HPDE6-E6E7 (cell line): ENCODE results near the gene MIGA2.

Experiments
- DNase-seq: peaks from one replicate; pipeline ENCODE4 v3.0.0; 2011; ENCODE audit warnings: missing footprints; ENCODE audit errors: extremely low spot score

The MIGA2 gene

DNA sequence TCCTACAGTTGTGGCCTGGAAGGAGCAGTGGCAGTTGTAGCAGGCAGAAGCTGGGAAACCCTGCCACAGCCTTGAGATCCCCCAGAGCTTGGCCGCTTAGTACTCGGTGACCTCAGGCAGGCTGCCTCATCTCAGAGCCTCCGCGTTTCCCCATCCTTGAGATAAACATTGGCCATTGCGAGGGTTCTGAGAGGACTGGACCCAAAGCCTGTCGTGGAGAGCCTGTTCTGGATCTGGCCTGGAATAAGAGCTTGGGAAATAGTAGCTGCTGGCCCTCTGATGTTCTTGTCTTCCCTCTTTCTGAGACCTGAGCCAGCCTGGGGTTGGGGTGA lies 1.3 kb downstream of the MIGA2 start:
- no peak for DNase-seq

DNA sequence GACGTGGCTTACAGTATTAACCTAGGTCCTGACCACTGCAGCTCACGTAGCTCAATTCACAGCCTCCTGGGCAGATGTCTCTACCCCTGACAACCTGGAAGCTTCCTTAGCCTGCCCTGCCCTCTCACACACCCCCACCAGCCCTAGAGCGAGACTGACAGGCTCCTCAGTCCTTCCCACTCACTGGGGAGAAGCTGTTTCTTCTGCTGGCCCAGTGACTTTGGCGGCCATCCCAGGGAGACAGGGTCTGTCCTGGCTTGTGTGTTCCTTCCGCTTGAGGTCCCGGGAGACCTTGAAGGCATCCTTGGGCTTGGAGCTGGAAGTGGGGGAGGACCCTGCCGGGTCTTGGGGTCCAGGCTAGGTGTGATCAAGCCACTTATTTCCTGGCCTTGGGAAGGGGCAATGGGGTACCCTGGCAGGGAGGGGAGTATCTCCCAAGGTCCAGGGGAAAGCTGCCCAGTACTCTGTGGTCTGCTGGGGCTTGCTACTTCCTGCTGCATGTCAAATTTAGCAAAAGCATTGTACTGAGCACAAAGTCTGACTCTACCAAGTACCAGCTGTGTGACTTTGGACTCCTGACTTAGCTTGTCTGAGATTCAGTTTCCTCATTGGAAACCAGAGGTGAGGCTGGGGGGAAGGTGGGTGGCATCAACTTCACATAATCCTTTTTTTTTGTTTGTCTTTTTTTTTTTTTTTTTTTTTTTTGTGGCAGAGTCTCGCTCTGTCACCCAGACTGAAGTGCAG lies 1.9 kb downstream of the MIGA2 start:
- DNase-seq = no peak

DNA sequence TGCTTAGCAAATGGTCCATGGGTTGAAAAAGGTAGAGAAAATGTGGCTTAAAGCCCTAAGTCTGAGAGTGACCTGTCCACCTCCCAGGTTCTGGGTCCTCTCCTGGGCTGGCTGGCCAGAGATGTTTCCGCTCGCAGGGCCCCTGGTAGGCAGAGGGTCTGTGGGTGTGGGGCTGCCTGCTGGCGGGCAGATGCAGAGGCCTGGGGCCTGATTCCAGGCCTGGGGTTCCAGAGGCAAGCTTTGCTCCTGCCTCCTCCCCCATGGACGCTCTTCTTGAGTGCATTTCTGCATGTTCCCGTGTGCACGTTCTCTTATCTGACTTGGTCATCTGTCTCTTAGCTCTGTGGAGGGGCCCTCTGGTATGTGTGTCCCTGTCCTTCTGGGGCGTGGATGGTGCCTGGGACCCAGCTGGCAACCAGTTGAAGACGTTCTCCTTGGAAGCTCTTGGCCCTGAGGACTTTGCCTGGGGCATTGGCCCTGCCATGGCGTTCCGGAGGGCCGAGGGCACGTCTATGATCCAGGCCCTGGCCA lies 3.8 kb downstream of the MIGA2 start:
- DNase-seq = no peak

DNA sequence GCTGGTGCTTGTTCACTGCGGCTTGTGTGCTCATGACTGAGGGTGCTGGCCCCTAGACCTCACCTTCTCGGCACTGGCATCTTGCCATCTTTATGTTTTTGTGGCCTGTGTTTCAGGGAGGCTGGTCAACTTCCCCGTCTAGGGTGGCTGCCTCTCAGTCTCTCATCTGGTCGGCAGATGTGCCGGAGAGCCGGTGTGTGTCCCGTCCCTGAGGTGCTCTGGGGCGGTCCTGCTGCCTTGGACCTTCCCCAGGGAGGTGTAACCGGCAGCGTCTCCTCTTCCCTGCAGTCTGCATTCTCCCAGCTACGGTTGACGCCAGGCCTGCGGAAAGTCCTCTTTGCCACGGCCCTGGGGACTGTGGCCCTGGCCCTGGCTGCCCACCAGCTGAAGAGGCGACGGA lies 5.6 kb downstream of the MIGA2 start:
- DNase-seq = no peak

DNA sequence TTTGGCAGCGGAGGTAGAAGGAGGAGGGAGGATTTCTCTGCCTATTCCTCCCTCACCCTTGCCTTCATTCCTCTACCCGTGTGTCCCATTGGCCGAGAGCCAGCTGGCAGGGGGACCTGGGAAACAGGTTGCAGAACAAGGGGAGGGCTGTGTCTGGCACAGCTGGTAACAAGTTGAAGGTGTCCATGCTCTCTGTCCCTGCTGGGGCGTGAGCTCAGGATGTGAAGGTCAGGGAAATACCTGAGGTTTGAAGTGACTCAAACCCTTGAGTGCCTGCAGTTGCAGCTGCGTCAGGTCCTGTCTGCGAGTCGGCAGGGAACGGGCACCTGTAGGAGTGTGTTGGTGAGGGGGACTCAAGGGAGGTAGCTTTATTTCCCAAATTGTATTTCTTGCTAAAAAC lies 16.2 kb downstream of the MIGA2 start:
- DNase-seq = peak; percentile 72

DNA sequence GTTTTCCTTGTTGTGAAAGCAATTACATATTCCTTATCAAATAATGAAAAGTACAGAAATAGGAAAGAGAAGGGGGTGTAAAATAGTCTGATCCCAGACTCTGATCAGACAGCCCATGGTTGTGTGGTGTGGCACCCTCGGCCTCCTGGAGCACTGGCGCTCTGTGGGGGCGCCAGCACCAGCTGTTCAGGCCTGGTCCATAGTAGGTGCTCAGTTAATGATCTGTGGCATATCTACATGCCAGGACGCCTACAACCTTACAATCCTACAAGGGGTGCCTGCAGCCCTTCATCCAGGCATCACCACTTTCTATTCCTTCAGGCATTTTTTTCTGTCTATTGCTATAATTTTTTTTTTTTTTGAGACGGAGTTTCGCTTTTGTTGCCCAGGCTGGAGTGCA lies 16.6 kb downstream of the MIGA2 start:
- DNase-seq = no peak

DNA sequence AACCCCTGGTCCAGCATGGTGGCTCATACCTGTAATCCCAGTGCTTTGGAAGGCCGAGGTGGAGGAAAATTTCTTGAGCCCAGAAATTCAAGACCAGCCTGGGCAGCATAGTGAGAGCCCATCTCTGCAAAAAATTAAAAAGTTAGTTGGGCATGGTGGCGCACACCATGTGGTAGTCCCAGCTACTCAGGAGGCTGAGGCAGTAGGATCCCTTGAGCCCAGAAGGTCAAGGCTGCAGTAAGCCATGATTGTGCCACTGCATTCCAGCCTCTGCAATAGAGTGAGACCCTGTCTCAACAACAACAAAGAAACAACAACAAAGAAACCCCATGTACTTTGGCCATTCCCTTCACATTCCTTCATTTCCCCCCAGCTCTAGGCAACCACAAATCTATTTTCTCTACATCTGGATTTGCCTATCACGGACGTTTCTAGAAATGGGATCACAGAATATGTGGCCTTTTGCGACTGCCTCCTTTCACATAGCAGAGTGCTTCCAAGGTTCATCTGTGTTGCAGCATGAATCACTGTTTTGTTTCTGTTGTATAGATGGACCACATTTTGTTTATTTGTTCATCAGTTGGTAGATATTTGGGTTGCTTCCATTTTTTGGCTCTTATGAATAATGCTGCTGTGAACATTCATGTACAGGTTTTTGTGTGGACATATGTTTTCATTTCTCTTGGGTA lies 17.9 kb downstream of the MIGA2 start:
- DNase-seq = no peak

DNA sequence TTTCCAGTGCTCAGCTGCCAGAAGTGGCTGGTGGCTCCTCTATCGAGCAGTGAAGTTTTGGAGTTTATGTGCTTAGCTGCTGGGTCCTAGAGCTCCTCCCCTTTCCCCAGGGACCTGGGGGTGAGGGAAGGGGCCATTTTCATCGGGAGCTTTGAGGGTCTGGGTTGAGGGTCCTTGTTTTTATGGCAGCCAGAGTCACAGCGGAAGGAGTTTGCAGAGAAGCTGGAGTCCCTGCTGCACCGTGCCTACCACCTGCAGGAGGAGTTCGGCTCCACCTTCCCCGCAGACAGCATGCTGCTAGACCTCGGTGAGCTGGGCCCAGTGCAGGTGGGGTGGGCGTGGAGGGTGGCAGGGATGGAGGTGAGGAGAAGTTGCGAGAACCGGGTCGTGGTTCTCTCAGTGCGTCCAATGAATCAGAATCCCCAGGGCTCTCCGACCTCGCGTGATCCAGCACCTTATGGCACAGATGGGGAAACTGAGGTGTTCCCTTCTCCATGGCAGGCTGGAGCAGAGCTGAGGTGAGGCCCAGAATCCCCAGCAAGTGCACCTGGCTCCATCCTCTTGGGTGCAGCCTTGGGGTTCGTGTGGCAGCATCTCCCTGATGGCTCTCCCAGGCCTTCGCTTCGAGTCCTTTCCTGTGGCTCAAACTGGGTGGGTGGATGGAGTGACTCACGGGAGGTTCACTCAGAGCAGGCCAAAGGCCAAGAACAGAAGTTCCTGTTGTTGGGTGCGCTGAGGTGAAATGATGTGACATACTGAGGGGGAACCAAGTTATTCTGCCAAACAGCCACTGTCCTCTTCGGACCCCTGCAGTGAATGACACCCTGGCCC lies 22.8 kb downstream of the MIGA2 start:
- DNase-seq = peak; percentile 33

DNA sequence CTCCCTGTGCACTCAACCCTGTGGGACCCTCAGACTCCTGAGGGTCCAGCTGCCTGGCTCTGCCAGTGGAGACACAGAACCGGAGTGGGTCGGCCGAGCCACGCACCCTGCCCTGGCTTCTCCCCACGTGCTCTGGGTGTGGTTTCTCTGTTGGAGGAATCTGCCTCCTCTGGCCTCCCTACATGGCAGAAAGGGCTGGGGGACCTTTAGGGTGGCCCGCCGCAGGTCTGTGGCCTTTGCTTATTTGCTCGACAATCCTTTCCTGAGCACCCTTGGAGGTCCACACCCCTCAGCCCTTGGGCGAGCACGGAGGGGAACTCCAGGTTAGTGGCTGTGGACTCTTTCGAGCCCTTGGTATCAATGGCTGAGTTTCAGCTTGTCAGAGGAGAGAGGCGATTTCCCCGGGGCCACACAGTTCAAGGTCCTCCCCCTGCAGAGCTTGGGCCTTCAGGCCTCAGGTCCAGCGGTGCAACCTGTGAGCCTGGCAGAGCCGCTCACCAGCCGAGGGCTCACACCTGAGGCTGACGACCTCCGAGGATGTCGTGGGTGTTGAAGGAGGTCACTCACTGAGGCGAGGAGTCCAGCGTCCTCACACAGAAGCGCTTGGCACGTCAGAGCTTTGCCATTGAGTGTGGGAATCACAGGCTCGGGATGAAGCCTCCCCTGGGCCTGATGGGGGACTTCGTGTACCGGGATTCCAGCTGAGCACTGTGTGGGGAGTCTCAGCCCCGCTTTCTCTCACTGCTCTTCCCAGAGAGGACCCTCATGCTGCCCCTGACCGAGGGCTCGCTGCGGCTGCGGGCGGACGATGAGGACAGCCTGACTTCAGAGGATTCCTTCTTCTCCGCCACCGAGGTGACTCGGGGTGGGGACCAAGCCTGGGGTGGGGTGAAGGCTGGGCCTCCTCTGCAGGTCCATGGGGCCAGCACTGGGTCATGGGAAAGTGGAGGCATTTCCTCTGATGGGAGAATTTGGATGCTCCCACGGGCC lies 23.7 kb downstream of the MIGA2 start:
- no peak for DNase-seq

DNA sequence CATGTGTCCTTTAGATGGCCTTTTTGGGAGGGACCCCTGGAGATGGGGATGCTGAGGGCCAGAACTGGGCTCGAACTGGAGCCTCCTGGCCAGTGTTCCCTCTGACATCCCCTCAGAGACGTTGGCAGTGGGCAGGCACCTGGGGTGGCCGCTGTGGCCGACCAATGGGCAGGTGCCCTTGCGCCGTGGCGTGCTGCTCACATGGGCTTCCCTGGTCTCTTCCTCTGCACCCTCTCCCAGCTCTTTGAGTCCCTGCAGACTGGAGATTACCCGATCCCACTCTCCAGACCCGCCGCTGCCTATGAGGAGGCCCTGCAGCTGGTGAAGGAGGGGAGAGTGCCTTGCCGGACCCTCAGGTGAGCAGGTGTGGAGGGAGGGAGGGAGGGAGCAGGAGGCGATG lies 24.6 kb downstream of the MIGA2 start:
- no peak for DNase-seq

DNA sequence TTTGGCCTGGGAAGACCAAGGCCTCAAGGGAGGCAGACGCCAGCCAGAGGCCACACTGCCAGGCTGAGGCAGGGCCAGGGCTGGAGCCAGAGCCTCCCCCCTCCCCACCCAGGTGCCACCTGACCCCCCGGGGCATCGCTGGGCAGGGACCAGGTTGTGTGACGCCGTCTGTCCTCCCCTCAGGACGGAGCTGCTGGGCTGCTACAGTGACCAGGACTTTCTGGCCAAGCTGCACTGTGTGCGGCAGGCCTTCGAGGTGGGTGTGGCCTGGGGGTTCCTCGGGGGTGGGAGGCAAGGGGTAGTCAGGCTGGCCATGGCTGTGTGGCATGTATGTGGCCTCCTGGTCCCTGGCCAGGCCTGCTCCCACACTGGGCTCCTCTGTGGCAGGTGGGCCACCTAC lies 26.6 kb downstream of the MIGA2 start:
- DNase-seq = no peak

DNA sequence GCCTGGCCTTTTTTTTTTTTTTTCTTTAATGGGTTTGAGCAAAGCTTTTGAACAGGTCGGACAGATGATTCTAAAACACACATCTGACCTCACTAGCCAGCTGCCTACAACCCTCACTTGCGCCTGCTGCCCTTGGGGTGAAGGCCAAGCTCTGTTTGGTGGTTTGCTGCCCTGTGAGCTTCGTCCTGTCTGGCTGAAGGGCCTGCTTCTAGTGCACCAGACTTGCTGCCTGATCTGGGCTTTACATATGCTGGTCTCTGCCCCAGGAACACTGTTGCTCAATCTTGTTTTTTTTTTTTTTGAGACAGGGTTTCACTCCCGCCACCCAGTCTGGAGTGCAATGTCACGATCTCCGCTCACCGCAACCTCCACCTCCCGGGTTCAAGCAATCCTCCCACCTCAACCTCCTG lies 28.1 kb downstream of the MIGA2 start:
- no peak for DNase-seq

DNA sequence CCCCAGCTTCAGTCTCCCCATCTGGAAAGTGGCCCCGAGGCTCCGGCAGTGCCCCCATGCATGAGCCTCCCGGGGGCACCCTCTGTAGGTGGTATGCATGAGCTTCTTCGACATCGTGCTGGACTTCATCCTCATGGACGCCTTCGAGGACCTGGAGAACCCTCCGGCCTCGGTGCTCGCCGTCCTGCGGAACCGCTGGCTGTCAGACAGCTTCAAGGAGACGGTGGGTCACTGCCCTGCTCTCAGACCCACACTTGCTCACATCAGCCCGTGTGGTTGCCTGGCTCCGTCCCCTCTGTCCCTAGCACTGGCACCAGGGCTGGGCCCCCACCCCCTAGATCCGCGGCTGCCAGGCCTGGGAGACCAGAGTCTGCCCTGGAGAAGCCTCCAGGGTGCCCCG lies 31.7 kb downstream of the MIGA2 start:
- DNase-seq = no peak

DNA sequence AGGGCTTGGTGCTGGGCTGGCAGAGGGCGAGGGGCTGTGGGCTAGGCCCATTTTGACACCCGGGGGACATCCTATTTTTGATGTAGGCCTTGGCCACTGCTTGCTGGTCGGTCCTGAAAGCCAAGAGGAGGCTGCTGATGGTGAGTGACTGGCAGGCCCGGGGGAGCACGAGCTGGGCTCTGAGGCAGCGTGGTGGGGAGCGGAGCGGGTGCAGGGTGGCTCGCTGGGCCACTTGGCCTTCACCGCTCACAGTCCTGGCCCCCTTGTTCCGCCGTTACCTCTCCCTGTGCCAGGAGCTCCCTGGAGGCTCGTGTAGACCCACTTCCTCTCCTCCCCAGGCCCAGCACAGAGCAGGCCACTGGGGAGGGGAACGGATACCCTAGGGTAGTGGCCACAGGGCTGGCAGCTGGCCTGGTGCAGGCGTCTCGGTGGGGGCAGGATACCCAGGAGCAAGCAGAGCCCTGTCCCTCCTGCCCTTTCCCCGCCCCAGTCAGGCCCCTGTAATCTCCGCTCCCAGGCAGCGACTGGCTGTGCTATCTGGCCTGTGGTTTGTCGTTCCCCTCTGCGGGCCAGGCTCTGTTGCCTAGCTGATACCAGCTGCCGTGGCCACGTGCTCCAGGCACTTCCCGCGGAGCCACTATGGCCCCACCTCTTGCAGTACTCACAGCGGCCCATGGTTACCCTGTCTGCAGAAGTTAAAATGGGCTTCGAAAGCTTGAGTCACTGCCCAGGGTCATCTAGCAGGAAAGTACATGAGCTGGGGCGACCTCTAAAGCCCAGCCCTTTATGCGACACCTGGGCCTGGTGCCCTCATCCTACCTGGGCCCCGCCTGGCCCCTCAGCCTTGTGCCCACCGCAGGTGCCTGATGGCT lies 32.8 kb downstream of the MIGA2 start:
- DNase-seq = no peak

DNA sequence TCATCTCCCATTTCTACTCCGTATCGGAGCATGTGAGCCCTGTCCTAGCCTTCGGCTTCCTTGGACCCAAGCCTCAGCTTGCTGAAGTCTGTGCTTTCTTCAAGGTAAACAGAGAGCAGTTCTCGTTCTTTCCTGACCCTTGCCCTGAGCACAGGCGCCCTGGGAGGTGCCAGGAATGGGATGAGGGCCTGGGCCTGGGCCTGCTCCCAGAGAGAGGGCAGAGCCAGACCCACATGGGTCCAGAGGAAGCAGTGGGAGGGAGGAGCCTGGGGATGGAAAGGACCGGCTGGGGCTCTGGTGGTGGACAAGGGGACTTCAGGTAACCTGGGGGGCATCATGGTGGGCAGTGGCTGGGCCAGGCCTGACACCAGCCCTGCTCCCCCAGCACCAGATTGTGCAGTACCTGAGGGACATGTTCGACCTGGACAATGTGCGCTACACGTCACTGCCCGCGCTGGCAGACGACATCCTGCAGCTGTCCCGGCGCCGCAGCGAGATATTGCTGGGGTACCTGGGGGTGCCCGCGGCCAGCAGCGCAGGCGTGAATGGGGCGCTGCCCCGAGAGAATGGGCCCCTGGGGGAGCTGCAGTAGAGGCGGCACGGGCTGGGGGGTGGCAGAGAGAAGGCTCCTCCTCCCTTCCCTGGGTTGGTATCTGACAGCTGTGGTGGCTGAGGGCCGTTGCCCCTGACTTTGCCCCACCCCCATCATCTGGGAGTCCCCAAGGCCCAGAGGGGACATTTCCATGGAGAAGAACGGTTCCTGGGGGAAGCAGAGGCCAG lies 33.6 kb downstream of the MIGA2 start:
- DNase-seq = no peak

DNA sequence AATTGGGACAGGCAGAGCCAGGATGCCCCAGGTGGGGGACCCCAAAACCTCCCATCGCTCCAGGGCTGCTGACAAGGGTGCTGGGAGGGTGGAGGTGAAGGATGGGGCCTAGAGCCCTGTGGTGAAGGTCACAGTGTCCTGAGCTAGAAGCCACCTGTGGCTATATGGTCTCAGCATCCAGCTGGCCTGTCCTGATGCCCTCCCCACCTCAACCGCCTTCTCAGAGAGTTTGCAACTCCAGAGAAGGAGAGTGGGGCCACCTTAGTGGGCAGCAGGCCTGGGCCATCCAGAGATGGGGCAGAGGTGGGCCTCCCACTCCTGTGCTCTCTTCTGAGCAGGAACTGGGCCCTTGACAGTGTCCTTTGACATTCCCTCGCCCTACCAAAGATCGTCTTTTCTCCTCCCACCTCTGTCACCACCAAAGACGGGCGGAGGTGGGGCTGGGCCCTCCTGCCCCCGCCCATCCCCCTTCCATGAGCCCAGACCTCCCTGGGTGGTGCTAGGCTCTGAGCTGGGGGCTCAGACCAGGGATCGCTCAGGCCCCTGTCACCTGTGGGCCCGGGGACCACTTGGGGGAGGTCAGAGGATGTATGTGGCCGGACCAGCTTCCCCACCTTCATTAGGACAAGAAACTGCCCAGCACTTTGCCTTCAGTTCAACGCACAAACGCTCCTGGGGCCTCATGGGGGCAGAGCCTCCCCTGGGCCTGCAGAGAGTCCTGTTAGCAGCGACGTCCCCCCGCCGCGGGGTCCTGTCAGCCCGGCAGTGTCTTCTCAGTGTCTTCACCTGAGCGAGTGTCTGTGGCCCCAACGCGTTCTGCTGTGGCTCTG lies 34.5 kb downstream of the MIGA2 start:
- DNase-seq = no peak

DNA sequence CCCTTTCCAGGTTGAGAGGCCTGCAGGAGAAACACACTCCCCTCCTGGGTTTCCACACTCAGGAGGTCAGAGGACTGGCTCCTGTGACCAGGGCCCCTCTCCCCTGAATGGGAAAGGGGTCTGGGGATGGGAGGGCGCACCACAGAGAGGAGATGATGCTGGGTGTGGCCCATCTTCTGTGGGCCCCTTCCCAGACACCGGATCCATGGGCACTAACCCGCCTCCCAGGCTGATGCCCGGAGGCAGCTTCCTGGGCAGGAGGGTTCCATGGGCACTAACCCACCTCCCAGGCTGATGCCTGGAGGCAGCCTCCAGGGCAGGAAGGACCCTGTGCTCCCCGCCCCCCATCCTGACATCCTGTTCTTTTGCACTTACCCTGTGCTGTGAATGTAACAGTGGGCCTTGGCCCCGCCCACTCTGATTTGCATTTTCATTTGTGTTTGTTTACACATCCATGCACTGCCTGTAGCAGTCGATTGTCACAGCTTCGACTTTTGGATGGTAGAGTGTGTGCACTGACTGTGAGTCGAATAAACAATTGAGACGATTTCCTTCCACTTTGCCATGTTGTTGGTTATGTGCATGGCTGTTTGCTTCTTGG lies 35.2 kb downstream of the MIGA2 start:
- DNase-seq = no peak

DNA sequence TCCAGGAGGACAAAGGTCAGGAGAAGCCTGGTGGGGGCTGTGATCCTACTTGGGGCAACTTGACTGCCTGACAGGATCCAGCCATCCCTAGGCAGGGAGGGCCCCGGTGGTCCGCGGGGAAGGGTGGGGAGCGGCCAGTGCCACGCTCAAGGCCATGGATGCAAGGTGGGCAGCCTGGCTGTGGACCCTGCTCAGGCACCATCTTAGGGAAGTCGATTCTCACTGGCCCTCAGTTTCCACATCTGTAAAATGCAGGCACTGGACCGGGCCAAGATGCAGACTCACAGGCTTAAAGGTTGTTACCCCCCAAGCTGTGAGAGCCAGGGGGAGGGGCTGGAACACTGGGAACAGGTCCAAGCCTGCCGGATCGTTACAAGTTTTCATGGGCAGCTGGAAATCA lies 35.7 kb downstream of the MIGA2 start:
- no peak for DNase-seq
